K562 (cell line): ENCODE data around the gene VGLL4. TPM values are rescaled to one million over a fixed set of nuclear protein-coding genes. Genes with fewer than 3 reads are reported as not detected.

Experiments
- BMI1 ChIP-seq: fragments of 150-350 bp; IDR thresholded peaks from 2 replicates; pipeline ENCODE4 v1.6.1; 2014; ENCODE audit warnings: low read length
- CBX2 ChIP-seq: fragments of 200-600 bp; sonication (generic); IDR thresholded peaks from one replicate; pipeline ENCODE4 v1.6.1; 2012; ENCODE audit warnings: mild to moderate bottlenecking, low read length, inconsistent platforms; ENCODE audit not compliant: insufficient read depth, poor library complexity, severe bottlenecking
- ESRRB ChIP-seq: fragments of 250-450 bp; sonication (Bioruptor Pico); IDR thresholded peaks from 2 replicates; pipeline ENCODE4 v1.5.0; 2020; ENCODE audit warnings: mild to moderate bottlenecking, moderate library complexity, borderline replicate concordance
- FOXM1 ChIP-seq, 2 experiments: fragments of 450-650 bp in 1 of 2; sonication (generic) in 1 of 2; formaldehyde crosslinking in 1 of 2; IDR thresholded peaks; 2 replicates each; pipeline versions ENCODE4 v1.6.1 to v1.9.0; 2017 to 2022; ENCODE audit warnings: low read depth in 2 of 2, mild to moderate bottlenecking in 2 of 2, missing genetic modification reagents in 1 of 2, moderate library complexity in 1 of 2
- GTF2E2 ChIP-seq: fragments of 200-800 bp; sonication (Bioruptor generic); IDR thresholded peaks from 2 replicates; pipeline ENCODE4 v1.6.1; 2016; ENCODE audit warnings: missing genetic modification characterization, missing compliant biosample characterization
- KAT2B ChIP-seq: IDR thresholded peaks from one replicate; pipeline ENCODE4 v1.6.1; 2012; ENCODE audit warnings: low read depth, mild to moderate bottlenecking, control low read depth, inconsistent platforms, low read length, moderate library complexity
- LEF1 ChIP-seq: fragments of 450-650 bp; IDR thresholded peaks from 2 replicates; pipeline ENCODE4 v1.6.1; 2016; ENCODE audit warnings: mild to moderate bottlenecking
- NBN ChIP-seq: fragments of 450-650 bp; IDR thresholded peaks from 2 replicates; pipeline ENCODE4 v1.6.1; 2016; ENCODE audit warnings: low read depth, mild to moderate bottlenecking
- NELFE ChIP-seq: IDR thresholded peaks from 2 replicates; pipeline ENCODE4 v1.6.1; 2011; ENCODE audit warnings: mild to moderate bottlenecking; ENCODE audit not compliant: insufficient read depth, insufficient read length
- RBBP5 ChIP-seq: fragments of 200-600 bp; sonication (generic); IDR thresholded peaks from 2 replicates; pipeline ENCODE4 v1.6.1; 2012; ENCODE audit warnings: borderline replicate concordance, mild to moderate bottlenecking, low read length, control low read depth, inconsistent platforms; ENCODE audit not compliant: insufficient read depth, poor library complexity, severe bottlenecking
- RBFOX2 ChIP-seq: fragments of 200-400 bp; formaldehyde crosslinking; IDR thresholded peaks from 2 replicates; pipeline ENCODE4 v1.6.1; 2017; ENCODE audit warnings: low read depth, mild to moderate bottlenecking, low read length, moderate library complexity
- SMARCB1 ChIP-seq: IDR thresholded peaks from 2 replicates; pipeline ENCODE4 v1.6.1; 2011; ENCODE audit warnings: improper control_type of control experiment, low read depth; ENCODE audit not compliant: insufficient read length
- SPI1 ChIP-seq: IDR thresholded peaks from 2 replicates; pipeline ENCODE4 v1.6.1; 2011; ENCODE audit warnings: low read depth, low read length, control low read depth, borderline replicate concordance
- SRSF1 ChIP-seq: fragments of 200-400 bp; formaldehyde crosslinking; IDR thresholded peaks from 2 replicates; pipeline ENCODE4 v1.6.1; 2017; ENCODE audit warnings: mild to moderate bottlenecking, low read depth, low read length, moderate library complexity
- TAF7 ChIP-seq: fragments of 450-650 bp; IDR thresholded peaks from 2 replicates; pipeline ENCODE4 v1.6.1; 2016; ENCODE audit warnings: missing genetic modification characterization, missing compliant biosample characterization
- TBP ChIP-seq: optimal IDR thresholded peaks from 2 replicates; pipeline ENCODE3; 2011; ENCODE audit warnings: low read depth, low read length, improper control_type of control experiment
- TCF7L2 ChIP-seq: fragments of 150-350 bp; IDR thresholded peaks from 2 replicates; pipeline ENCODE4 v1.6.1; 2016; ENCODE audit warnings: low read depth, mild to moderate bottlenecking, low read length, moderate library complexity
- THRAP3 ChIP-seq: fragments of 450-650 bp; IDR thresholded peaks from 2 replicates; pipeline ENCODE4 v1.6.1; 2016; ENCODE audit warnings: mild to moderate bottlenecking, inconsistent platforms, borderline replicate concordance
- ZBTB17 ChIP-seq: fragments of 450-650 bp; formaldehyde crosslinking; IDR thresholded peaks from 2 replicates; pipeline ENCODE4 v1.4.0; 2020; ENCODE audit warnings: mild to moderate bottlenecking
- ZFPM2 ChIP-seq: fragments of 250-450 bp; sonication (Bioruptor Pico); IDR thresholded peaks from 2 replicates; pipeline ENCODE4 v1.5.1; 2022; ENCODE audit warnings: mild to moderate bottlenecking
- ZNF263 ChIP-seq: sonication (generic); formaldehyde crosslinking; IDR thresholded peaks from 2 replicates; pipeline ENCODE4 v1.8.0; 2022; ENCODE audit warnings: mild to moderate bottlenecking, missing genetic modification reagents, borderline replicate concordance
- ZNF584 ChIP-seq: fragments of 200-800 bp; sonication (Bioruptor generic); IDR thresholded peaks from 2 replicates; pipeline ENCODE4 v1.6.1; 2016; ENCODE audit warnings: low read depth, mild to moderate bottlenecking, missing genetic modification characterization, missing compliant biosample characterization
- polyA plus RNA-seq, 8 experiments: library from polyadenylated mRNA; depleted of rRNA in 4 of 8; stranded (reverse) in 5 of 8; unstranded in 3 of 8; fragments of >200 nt; fragmentation: Nextera tagmentation in 2 of 8; fragmentation: Illumina TruSeq in 1 of 8; extraction: Ambion mirVana in 2 of 8; extraction: Trizol in 1 of 8; gene quantifications; 2 replicates each; pipeline versions ENCODE4 v1.2.1 to v1.2.3, GENCODE V29; 2011 to 2014; ENCODE audit warnings: inconsistent platforms in 1 of 8, missing spikeins in 1 of 8
- total RNA-seq, 7 experiments: library from RNA; depleted of rRNA in 6 of 7; stranded (reverse); fragments of >200 nt in 6 of 7; fragmentation: Illumina TruSeq in 2 of 7; extraction: Trizol in 2 of 7; gene quantifications; 2 replicates each; pipeline versions ENCODE4 v1.2.1 to v1.2.3, GENCODE V29; 2011 to 2021; ENCODE audit warnings: low replicate concordance in 1 of 7
- TF ChIP-seq, protein P1 (sequence below), 2 experiments: fragments of 200-800 bp in 1 of 2; sonication (Bioruptor generic) in 1 of 2; sonication (generic) in 1 of 2; formaldehyde crosslinking in 1 of 2; IDR thresholded peaks in 1 of 2; conservative IDR thresholded peaks in 1 of 2; 2 replicates each; pipeline versions ENCODE4 v1.5.0 to v1.6.1; 2016 to 2020; ENCODE audit warnings: missing compliant biosample characterization in 1 of 2, missing genetic modification characterization in 1 of 2, missing genetic modification reagents in 1 of 2
- TF ChIP-seq, protein P2 (sequence below): fragments of 250-450 bp; sonication (Bioruptor Pico); IDR thresholded peaks from 2 replicates; pipeline ENCODE4 v1.4.0; 2020
- TF ChIP-seq, protein P3 (sequence below): fragments of 450-650 bp; IDR thresholded peaks from 2 replicates; pipeline ENCODE4 v1.6.1; 2016; ENCODE audit warnings: borderline replicate concordance

Gene VGLL4
- total and polyA plus RNA-seq, 9 of the 15 experiments (the other 6 are each of a cell fraction or from before 2014, with no cell fraction given): 0.27 to 10.9 (median 8.6) TPM

DNA sequence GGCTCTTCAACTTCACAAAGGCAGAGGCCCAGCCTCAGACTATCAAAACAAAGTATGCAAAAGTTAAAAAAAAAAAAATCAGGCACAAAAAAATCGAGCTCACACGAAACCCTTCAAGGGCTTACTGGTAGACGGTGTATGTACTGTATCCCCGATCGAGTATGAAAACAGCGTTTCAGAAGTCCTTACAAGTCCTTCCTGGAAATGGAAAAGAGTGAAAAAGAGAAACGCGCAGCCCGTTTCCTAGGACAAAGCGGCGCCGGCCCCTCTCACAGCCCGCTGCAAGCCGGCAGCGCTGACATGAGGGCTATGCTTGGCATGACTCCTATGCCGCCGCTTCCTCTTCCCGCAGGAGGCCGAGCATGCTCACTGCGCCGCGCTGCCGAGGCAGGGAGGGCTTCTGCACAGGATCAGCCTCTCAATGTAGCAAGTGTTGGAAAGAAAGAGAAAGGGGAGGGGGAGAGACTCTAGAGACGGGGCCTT, at the start of gene VGLL4 (continued):
- TF ChIP-seq TBP (peak; percentile 67), RBBP5 (peak; percentile 19), CBX2 (no peak), KAT2B (no peak), SPI1 (peak; percentile 85), SMARCB1 (no peak), TCF7L2 (no peak), BMI1 (no peak), SRSF1 (no peak), GTF2E2 (tag) (no peak; the same call in 1 of the 2 replicates), LEF1 (no peak), ESRRB (CRISPR knock-in tag) (no peak), THRAP3 (no peak), ZBTB17 (CRISPR knock-in tag) (0 out of 2 replicates have a peak, but pooled peaks have one; percentile 11), TAF7 (tag) (no peak), ZFPM2 (CRISPR knock-in tag) (no peak), NBN (peak; percentile 61; the same call in 1 of the 2 replicates), NELFE (no peak), ZNF263 (CRISPR knock-in tag) (no peak), FOXM1 (IDR thresholded peaks at IDR 0.05; ENCODE audit: low read depth) (no peak), FOXM1 (CRISPR knock-in tag; IDR thresholded peaks at IDR 0.05; ENCODE audit: low read depth) (no peak), RBFOX2 (peak; percentile 78), ZNF584 (CRISPR knock-in tag) (no peak)
- TF ChIP-seq, protein P1, sequence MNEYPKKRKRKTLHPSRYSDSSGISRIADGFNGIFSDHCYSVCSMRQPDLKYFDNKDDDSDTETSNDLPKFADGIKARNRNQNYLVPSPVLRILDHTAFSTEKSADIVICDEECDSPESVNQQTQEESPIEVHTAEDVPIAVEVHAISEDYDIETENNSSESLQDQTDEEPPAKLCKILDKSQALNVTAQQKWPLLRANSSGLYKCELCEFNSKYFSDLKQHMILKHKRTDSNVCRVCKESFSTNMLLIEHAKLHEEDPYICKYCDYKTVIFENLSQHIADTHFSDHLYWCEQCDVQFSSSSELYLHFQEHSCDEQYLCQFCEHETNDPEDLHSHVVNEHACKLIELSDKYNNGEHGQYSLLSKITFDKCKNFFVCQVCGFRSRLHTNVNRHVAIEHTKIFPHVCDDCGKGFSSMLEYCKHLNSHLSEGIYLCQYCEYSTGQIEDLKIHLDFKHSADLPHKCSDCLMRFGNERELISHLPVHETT (CRISPR knock-in tag; conservative IDR thresholded peaks at IDR 0.05 in 1 of 2, IDR thresholded peaks at IDR 0.05 in 1 of 2): 0 out of 4 replicates have a peak, but pooled peaks of 1 of the 2 experiments have one; percentile 24
- TF ChIP-seq, protein P2, sequence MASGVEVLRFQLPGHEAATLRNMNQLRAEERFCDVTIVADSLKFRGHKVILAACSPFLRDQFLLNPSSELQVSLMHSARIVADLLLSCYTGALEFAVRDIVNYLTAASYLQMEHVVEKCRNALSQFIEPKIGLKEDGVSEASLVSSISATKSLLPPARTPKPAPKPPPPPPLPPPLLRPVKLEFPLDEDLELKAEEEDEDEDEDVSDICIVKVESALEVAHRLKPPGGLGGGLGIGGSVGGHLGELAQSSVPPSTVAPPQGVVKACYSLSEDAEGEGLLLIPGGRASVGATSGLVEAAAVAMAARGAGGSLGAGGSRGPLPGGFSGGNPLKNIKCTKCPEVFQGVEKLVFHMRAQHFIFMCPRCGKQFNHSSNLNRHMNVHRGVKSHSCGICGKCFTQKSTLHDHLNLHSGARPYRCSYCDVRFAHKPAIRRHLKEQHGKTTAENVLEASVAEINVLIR: no peak
- TF ChIP-seq, protein P3, sequence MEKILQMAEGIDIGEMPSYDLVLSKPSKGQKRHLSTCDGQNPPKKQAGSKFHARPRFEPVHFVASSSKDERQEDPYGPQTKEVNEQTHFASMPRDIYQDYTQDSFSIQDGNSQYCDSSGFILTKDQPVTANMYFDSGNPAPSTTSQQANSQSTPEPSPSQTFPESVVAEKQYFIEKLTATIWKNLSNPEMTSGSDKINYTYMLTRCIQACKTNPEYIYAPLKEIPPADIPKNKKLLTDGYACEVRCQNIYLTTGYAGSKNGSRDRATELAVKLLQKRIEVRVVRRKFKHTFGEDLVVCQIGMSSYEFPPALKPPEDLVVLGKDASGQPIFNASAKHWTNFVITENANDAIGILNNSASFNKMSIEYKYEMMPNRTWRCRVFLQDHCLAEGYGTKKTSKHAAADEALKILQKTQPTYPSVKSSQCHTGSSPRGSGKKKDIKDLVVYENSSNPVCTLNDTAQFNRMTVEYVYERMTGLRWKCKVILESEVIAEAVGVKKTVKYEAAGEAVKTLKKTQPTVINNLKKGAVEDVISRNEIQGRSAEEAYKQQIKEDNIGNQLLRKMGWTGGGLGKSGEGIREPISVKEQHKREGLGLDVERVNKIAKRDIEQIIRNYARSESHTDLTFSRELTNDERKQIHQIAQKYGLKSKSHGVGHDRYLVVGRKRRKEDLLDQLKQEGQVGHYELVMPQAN: no peak; the same call in 1 of the 2 replicates
